Liver (tissue), 9 donors: ENCODE results near the gene CLCN4. TPM values are rescaled to one million over a fixed set of nuclear protein-coding genes. Genes with fewer than 3 reads are reported as not detected.

Experiments used
- DNase-seq: peaks from one replicate; pipeline ENCODE4 v3.0.0-alpha.2; 2017; ENCODE audit warnings: low spot score
- H3K27ac ChIP-seq, 2 donors: one replicate each; pipeline ENCODE4 v1.7.0; 2013; ENCODE audit warnings: inconsistent platforms in 2 of 2, low read length in 2 of 2, control low read depth in 1 of 2, low read depth in 1 of 2, mild to moderate bottlenecking in 1 of 2
- H3K27me3 ChIP-seq, 4 donors: one replicate each; pipeline versions ENCODE4 v1.6.1 to v1.7.0; 2013; ENCODE audit warnings: low read length in 3 of 4, inconsistent platforms in 1 of 4, mild to moderate bottlenecking in 1 of 4, moderate library complexity in 1 of 4; ENCODE audit not compliant: control insufficient read depth in 4 of 4, insufficient read depth in 4 of 4
- H3K36me3 ChIP-seq, 4 donors: one replicate each; pipeline versions ENCODE4 v1.6.1 to v1.7.0; 2013; ENCODE audit warnings: low read length in 3 of 4, mild to moderate bottlenecking in 3 of 4, low read depth in 1 of 4, moderate library complexity in 1 of 4; ENCODE audit not compliant: control insufficient read depth in 4 of 4, insufficient read depth in 3 of 4
- H3K4me1 ChIP-seq, 4 donors: one replicate each; pipeline versions ENCODE4 v1.6.1 to v1.7.0; 2013; ENCODE audit warnings: low read length in 3 of 4, mild to moderate bottlenecking in 3 of 4, moderate library complexity in 1 of 4; ENCODE audit not compliant: control insufficient read depth in 4 of 4, insufficient read depth in 4 of 4
- H3K4me3 ChIP-seq, 3 donors: one replicate each; pipeline versions ENCODE4 v1.6.1 to v1.7.0; 2013; ENCODE audit warnings: low read length in 3 of 3, control low read depth in 1 of 3, low read depth in 1 of 3, mild to moderate bottlenecking in 1 of 3
- H3K9ac ChIP-seq, 2 donors: one replicate each; pipeline ENCODE4 v1.7.0; 2013; ENCODE audit warnings: low read length in 2 of 2, mild to moderate bottlenecking in 2 of 2, moderate library complexity in 2 of 2, control low read depth in 1 of 2, low read depth in 1 of 2
- H3K9me3 ChIP-seq, 4 donors: one replicate each; pipeline versions ENCODE4 v1.6.1 to v1.7.0; 2013; ENCODE audit warnings: low read length in 3 of 4; ENCODE audit not compliant: control insufficient read depth in 4 of 4
- ATF3 ChIP-seq: IDR thresholded peaks from 2 replicates; pipeline ENCODE4 v1.6.1; 2016; ENCODE audit warnings: antibody characterized with exemption
- CTCF ChIP-seq: fragments of 150-350 bp; IDR thresholded peaks from 2 replicates; pipeline ENCODE4 v1.5.1; 2017; ENCODE audit warnings: improper control_type of control experiment, low read depth, low read length; ENCODE audit not compliant: missing input control
- EGR1 ChIP-seq, 2 donors: IDR thresholded peaks; 2 replicates each; pipeline ENCODE4 v1.6.1; 2016 to 2018; ENCODE audit warnings: antibody characterized with exemption in 2 of 2, low read depth in 2 of 2
- FOXA1 ChIP-seq: IDR thresholded peaks from 2 replicates; pipeline ENCODE4 v1.6.1; 2016; ENCODE audit warnings: antibody characterized with exemption
- FOXA2 ChIP-seq: IDR thresholded peaks from 2 replicates; pipeline ENCODE4 v1.6.1; 2016; ENCODE audit warnings: antibody characterized with exemption
- GABPA ChIP-seq, 2 donors: IDR thresholded peaks in 1 of 2; conservative IDR thresholded peaks in 1 of 2; 2 replicates each; pipeline ENCODE4 v1.6.1; 2016; ENCODE audit warnings: antibody characterized with exemption in 2 of 2, mild to moderate bottlenecking in 1 of 2, moderate library complexity in 1 of 2
- HNF4A ChIP-seq, 2 donors: conservative IDR thresholded peaks; 2 replicates each; pipeline ENCODE4 v1.6.1; 2016; ENCODE audit warnings: antibody characterized with exemption in 2 of 2, mild to moderate bottlenecking in 2 of 2
- HNF4G ChIP-seq: IDR thresholded peaks from 2 replicates; pipeline ENCODE4 v1.6.1; 2016; ENCODE audit warnings: antibody characterized with exemption
- JUND ChIP-seq, 2 donors: IDR thresholded peaks; 2 replicates each; pipeline ENCODE4 v1.6.1; 2016; ENCODE audit warnings: antibody characterized with exemption in 2 of 2
- MAX ChIP-seq: IDR thresholded peaks from 2 replicates; pipeline ENCODE4 v1.6.1; 2016; ENCODE audit warnings: antibody characterized with exemption
- NR2F2 ChIP-seq: IDR thresholded peaks from 2 replicates; pipeline ENCODE4 v1.6.1; 2016; ENCODE audit warnings: antibody characterized with exemption
- RAD21 ChIP-seq, 2 donors: IDR thresholded peaks; 2 replicates each; pipeline ENCODE4 v1.6.1; 2016; ENCODE audit warnings: antibody characterized with exemption in 2 of 2, mild to moderate bottlenecking in 2 of 2
- REST ChIP-seq: IDR thresholded peaks from 2 replicates; pipeline ENCODE4 v1.6.1; 2016; ENCODE audit warnings: antibody characterized with exemption, mild to moderate bottlenecking
- RXRA ChIP-seq, 2 donors: IDR thresholded peaks; 2 replicates each; pipeline ENCODE4 v1.6.1; 2017 to 2018; ENCODE audit warnings: antibody characterized with exemption in 2 of 2, mild to moderate bottlenecking in 1 of 2
- SP1 ChIP-seq: IDR thresholded peaks from 2 replicates; pipeline ENCODE4 v1.6.1; 2018; ENCODE audit warnings: antibody characterized with exemption, mild to moderate bottlenecking
- TAF1 ChIP-seq: conservative IDR thresholded peaks from 2 replicates; pipeline ENCODE4 v1.6.1; 2016; ENCODE audit warnings: antibody characterized with exemption, mild to moderate bottlenecking
- YY1 ChIP-seq: IDR thresholded peaks from 2 replicates; pipeline ENCODE4 v1.6.1; 2016; ENCODE audit warnings: antibody characterized with exemption, mild to moderate bottlenecking
- ZBTB33 ChIP-seq: IDR thresholded peaks from 2 replicates; pipeline ENCODE4 v1.6.1; 2016; ENCODE audit warnings: antibody characterized with exemption
- WGBS: extraction: QIAGEN DNeasy Blood & Tissue Kit; methylation state at CpG from one replicate; pipeline ENCODE4 v1.1.7; 2013; 5-methylcytosine and 5-hydroxymethylcytosine counted together
- polyA plus RNA-seq, 2 donors: library from polyadenylated mRNA; stranded (reverse) in 1 of 2; unstranded in 1 of 2; fragments of 200-250 nt in 1 of 2; fragments of >200 nt in 1 of 2; fragmentation: Nextera tagmentation in 1 of 2; extraction: Ambion mirVana in 1 of 2; gene quantifications; one replicate each; pipeline versions ENCODE4 v1.2.1 to v1.2.3, GENCODE V29; 2013 to 2015
- total RNA-seq, 2 donors: library from RNA; depleted of rRNA; stranded (reverse); fragments of >200 nt; gene quantifications; one replicate each; pipeline ENCODE4 v1.2.3, GENCODE V29; 2014
- donor health status: healthy.
- donor health status: healthy.
- donor health status: healthy.
- donor health status: healthy.
- donor health status: healthy.

CLCN4 gene
- total and polyA plus RNA-seq, 4 donors, result 1.5 to 10.9 (median 4.0) TPM

- Histone ChIP-seq H3K4me3 (no peak overlapping the region), H3K36me3 (peaks cover 0 to 1% (median 0%) of the 10 kb centered on the region in 4 donors), H3K27me3 (no peaks in the 10 kb centered on the region), H3K27ac (no peak overlapping the region), H3K4me1 (peaks cover 0 to 2% (median 0%) of the 10 kb centered on the region in 4 donors), H3K9me3 (no peaks in the 10 kb centered on the region), H3K9ac (no peak overlapping the region)
- no peak for DNase-seq
- WGBS, result 78% methylated on average over 8 of the region's 8 CpGs
- TF ChIP-seq TAF1 (no peak), ZBTB33 (no peak), FOXA2 (no peak), HNF4A (conservative IDR thresholded peaks at IDR 0.05) (no peak), RXRA (IDR thresholded peaks at IDR 0.05) (no peak), EGR1 (IDR thresholded peaks at IDR 0.05; ENCODE audit: low read depth in 2 of 2) (no peak), GABPA (IDR thresholded peaks at IDR 0.05 in 1 of 2, conservative IDR thresholded peaks at IDR 0.05 in 1 of 2) (no peak), SP1 (no peak), NR2F2 (no peak), REST (no peak), HNF4G (no peak), YY1 (no peak), ATF3 (no peak), CTCF (no peak), JUND (IDR thresholded peaks at IDR 0.05) (no peak)
Observed at GRCh38 chrX:10120331-10120730, 36.4 kb upstream of the CLCN4 start.

GRCh38 chrX:10120828-10121227 is 35.9 kb upstream of the CLCN4 start:
- H3K9ac ChIP-seq, result no peak overlapping the region
- TF ChIP-seq HNF4G (no peak), JUND (IDR thresholded peaks at IDR 0.05) (no peak), ZBTB33 (no peak), YY1 (no peak), ATF3 (no peak), FOXA2 (no peak), GABPA (IDR thresholded peaks at IDR 0.05 in 1 of 2, conservative IDR thresholded peaks at IDR 0.05 in 1 of 2) (no peak), NR2F2 (no peak), HNF4A (conservative IDR thresholded peaks at IDR 0.05) (no peak), FOXA1 (no peak), REST (no peak), MAX (no peak), RXRA (IDR thresholded peaks at IDR 0.05) (no peak), RAD21 (IDR thresholded peaks at IDR 0.05) (no peak)

More at GRCh38 chrX:10120828-10121227, 35.9 kb upstream of the CLCN4 start:
- Histone ChIP-seq H3K27ac (no peak overlapping the region), H3K4me3 (no peak overlapping the region), H3K27me3 (no peaks in the 10 kb centered on the region), H3K4me1 (peaks cover 0 to 2% (median 0%) of the 10 kb centered on the region in 4 donors), H3K9me3 (no peaks in the 10 kb centered on the region), H3K36me3 (peaks cover 0 to 1% (median 0%) of the 10 kb centered on the region in 4 donors)
- DNase-seq, result no peak
- WGBS, result 75% methylated on average over 7 of the region's 7 CpGs
